IMR-90 (cell line): ENCODE data around the gene FAM24B. TPM values are rescaled to one million over a fixed set of nuclear protein-coding genes. Genes with fewer than 3 reads are reported as not detected.
A peak's percentile ranks its signal among the peaks of the same experiment; 100 is the strongest.

Experiments
- ATAC-seq: fragments of 200-7000 bp; cut with Tn5 transposase; 2 replicates; pipeline ENCODE4 v1.9.1; 2020; ENCODE audit warnings: low read depth, mild to moderate bottlenecking, moderate library complexity
- BruUV-seq: library from RNA; stranded (reverse); fragments of 400-500 nt; replicated peaks from 2 replicates; lab custom pipeline; 2021; lab: Mats Ljungman, UMichigan
- CTCF ChIA-PET: fragments of 300-600 bp; formaldehyde crosslinking; extraction: SDS; loops from one replicate; lab custom pipeline; 2021; ENCODE audit warnings: antibody characterized with exemption; lab: Yijun Ruan, JAX
- POLR2A ChIA-PET: fragments of 300-600 bp; sonication (Branson Sonifier 250); formaldehyde crosslinking; loops from one replicate; lab custom pipeline; 2022; ENCODE audit warnings: antibody characterized with exemption; ENCODE audit not compliant: unreplicated experiment; lab: Charles Lee
- DNase-seq: peaks from one replicate; pipeline ENCODE4 v3.0.0; 2013
- H2AFZ ChIP-seq: replicated peaks from 2 replicates; pipeline ENCODE3; 2013; ENCODE audit warnings: low read length, mild to moderate bottlenecking; ENCODE audit not compliant: poor library complexity
- H2AK5ac ChIP-seq: 2 replicates; pipeline ENCODE4 v1.6.1; 2013; ENCODE audit warnings: low read depth, low read length, inconsistent platforms
- H2AK9ac ChIP-seq: replicated peaks from 2 replicates; pipeline ENCODE3; 2013; ENCODE audit warnings: mild to moderate bottlenecking, low read depth, low read length, moderate library complexity; ENCODE audit not compliant: poor library complexity
- H2BK120ac ChIP-seq: 2 replicates; pipeline ENCODE4 v1.6.1; 2013; ENCODE audit warnings: low read depth, low read length, inconsistent platforms
- H2BK15ac ChIP-seq: 3 replicates; pipeline ENCODE4 v1.6.1; 2013; ENCODE audit warnings: low read depth, low read length, inconsistent platforms
- H2BK20ac ChIP-seq: 2 replicates; pipeline ENCODE4 v1.6.1; 2013; ENCODE audit warnings: low read depth, mild to moderate bottlenecking, inconsistent platforms, low read length, moderate library complexity
- H2BK5ac ChIP-seq: 2 replicates; pipeline ENCODE4 v1.6.1; 2013; ENCODE audit warnings: mild to moderate bottlenecking, low read depth, low read length, inconsistent platforms; ENCODE audit not compliant: poor library complexity, severe bottlenecking
- H3K14ac ChIP-seq: replicated peaks from 2 replicates; pipeline ENCODE4 v1.6.1; 2013; ENCODE audit warnings: low read depth, low read length, inconsistent platforms
- H3K18ac ChIP-seq: 2 replicates; pipeline ENCODE4 v1.6.1; 2013; ENCODE audit warnings: low read depth, low read length, control low read depth
- H3K23ac ChIP-seq: 2 replicates; pipeline ENCODE4 v1.6.1; 2013; ENCODE audit warnings: low read depth, low read length, inconsistent platforms
- H3K27ac ChIP-seq: 2 replicates; pipeline ENCODE4 v1.5.1; 2013; ENCODE audit warnings: mild to moderate bottlenecking, control low read depth, low read length; ENCODE audit not compliant: insufficient read depth
- H3K27me3 ChIP-seq: 2 replicates; pipeline ENCODE4 v1.6.1; 2013; ENCODE audit warnings: low read length; ENCODE audit not compliant: control insufficient read depth, insufficient read depth
- H3K36me3 ChIP-seq: 2 replicates; pipeline ENCODE4 v1.6.1; 2013; ENCODE audit warnings: low read length, mixed read lengths; ENCODE audit not compliant: control insufficient read depth, insufficient read depth
- H3K4ac ChIP-seq: 2 replicates; pipeline ENCODE4 v1.6.1; 2013; ENCODE audit warnings: low read depth, low read length, inconsistent platforms
- H3K4me1 ChIP-seq: 2 replicates; pipeline ENCODE4 v1.6.1; 2013; ENCODE audit warnings: low read length, mixed read lengths; ENCODE audit not compliant: control insufficient read depth, insufficient read depth
- H3K4me2 ChIP-seq: 2 replicates; pipeline ENCODE4 v1.6.1; 2013; ENCODE audit warnings: low read depth, mild to moderate bottlenecking, control low read depth, low read length, moderate library complexity
- H3K4me3 ChIP-seq: 2 replicates; pipeline ENCODE4 v1.5.1; 2013; ENCODE audit warnings: low read depth, mild to moderate bottlenecking, control low read depth, low read length, moderate library complexity; ENCODE audit not compliant: insufficient read depth
- H3K56ac ChIP-seq: 2 replicates; pipeline ENCODE4 v1.6.1; 2013; ENCODE audit warnings: low read length, inconsistent platforms; ENCODE audit not compliant: insufficient read depth; ENCODE audit errors: extremely low read depth
- H3K79me1 ChIP-seq, 2 experiments: 2 replicates each; pipeline ENCODE4 v1.6.1; 2013; ENCODE audit warnings: low read length in 2 of 2, inconsistent platforms in 1 of 2, low read depth in 1 of 2
- H3K9ac ChIP-seq: 2 replicates; pipeline ENCODE4 v1.6.1; 2013; ENCODE audit warnings: low read depth, low read length, control low read depth
- H3K9me1 ChIP-seq: 2 replicates; pipeline ENCODE4 v1.6.1; 2013; ENCODE audit warnings: low read length, inconsistent platforms; ENCODE audit not compliant: insufficient read depth
- H3K9me3 ChIP-seq: 2 replicates; pipeline ENCODE4 v1.6.1; 2013; ENCODE audit warnings: low read length; ENCODE audit not compliant: control insufficient read depth, insufficient read depth
- H4K20me1 ChIP-seq: 2 replicates; pipeline ENCODE4 v1.6.1; 2013; ENCODE audit warnings: low read length, inconsistent platforms; ENCODE audit not compliant: insufficient read depth
- H4K5ac ChIP-seq: 2 replicates; pipeline ENCODE4 v1.6.1; 2013; ENCODE audit warnings: mild to moderate bottlenecking, low read depth, low read length, control low read depth
- H4K8ac ChIP-seq, 2 experiments: 2 replicates each; pipeline ENCODE4 v1.6.1; 2013; ENCODE audit warnings: low read depth in 2 of 2, low read length in 2 of 2, control low read depth in 1 of 2, inconsistent platforms in 1 of 2
- H4K91ac ChIP-seq: 2 replicates; pipeline ENCODE4 v1.6.1; 2013; ENCODE audit warnings: low read depth, low read length, inconsistent platforms; ENCODE audit not compliant: insufficient read depth
- FOS ChIP-seq: fragments of 150-350 bp; IDR thresholded peaks from 2 replicates; pipeline ENCODE4 v1.6.1; 2016; ENCODE audit warnings: low read depth, low read length
- RAD21 ChIP-seq: IDR thresholded peaks from 2 replicates; pipeline ENCODE4 v1.6.1; 2012; ENCODE audit warnings: low read length, improper control_type of control experiment
- SMC3 ChIP-seq: fragments of 150-350 bp; IDR thresholded peaks from 2 replicates; pipeline ENCODE4 v1.6.1; 2016; ENCODE audit warnings: low read depth, mild to moderate bottlenecking, antibody characterized with exemption, low read length, moderate library complexity
- WGBS, 2 experiments: methylation state at CpG; one replicate each; pipeline versions ENCODE4 v1.1.5 to v1.1.7; 2013; ENCODE audit warnings: missing lambda C conversion rate in 2 of 2; ENCODE audit not compliant: insufficient read length in 1 of 2; ENCODE audit errors: extremely low coverage in 2 of 2; 5-methylcytosine and 5-hydroxymethylcytosine counted together
- dilution Hi-C: fragments of 300-500 bp; cut with HindIII; formaldehyde crosslinking; loops from one replicate; pipeline ENCODE4 v1.14.3; 2018; ENCODE audit warnings: low sequenced_read_pairs; ENCODE audit not compliant: unreplicated experiment
- in situ Hi-C: fragments of 300-500 bp; cut with MboI; formaldehyde crosslinking; loops from 3 replicates; pipeline ENCODE4 v1.14.3; 2019; ENCODE audit warnings: low sequenced_read_pairs, inconsistent platforms, mixed read lengths
- intact Hi-C: fragments of 100-400 bp; cut with micrococcal nuclease; formaldehyde crosslinking; loops from 2 replicates; pipeline ENCODE4 v1.10.0; 2022
- polyA plus RNA-seq, 3 experiments: library from polyadenylated mRNA; depleted of rRNA; stranded (reverse); fragments of >200 nt; gene quantifications; 2 replicates each; pipeline ENCODE4 v1.2.3, GENCODE V29; 2012; ENCODE audit warnings: low replicate concordance in 1 of 3
- total RNA-seq: library from RNA; depleted of rRNA; stranded (reverse); fragments of >200 nt; gene quantifications from 2 replicates; pipeline ENCODE4 v1.2.3, GENCODE V29; 2012

Gene FAM24B
- total and polyA plus RNA-seq, 2 of the 4 experiments (the other 2 are of a cell fraction): 1.6 to 4.3 TPM

GRCh38 chr10:122861711-122862161 is 17.6 kb downstream of the FAM24B start:
- Histone ChIP-seq H3K18ac (peak overlapping the region; percentile 73), H2AK5ac (peak overlapping the region; percentile 94), H3K14ac (peak overlapping the region; percentile 97), H2AK9ac (peak overlapping the region; percentile 74), H2BK120ac (peak overlapping the region; percentile 100), H2BK15ac (peak overlapping the region; percentile 81; the same call in 2 of the 3 replicates), H3K27ac (peak overlapping the region; percentile 81), H3K9me3 (no peaks in the 10 kb centered on the region), H3K4me2 (peak overlapping the region; percentile 17), H3K36me3 (no peaks in the 10 kb centered on the region), H4K5ac (peak overlapping the region; percentile 43), H3K9me1 (peaks cover 8% of the 10 kb centered on the region), H3K23ac (peak overlapping the region; percentile 98), H3K4ac (peak overlapping the region; percentile 100), H4K20me1 (no peaks in the 10 kb centered on the region), H2BK5ac (peak overlapping the region; percentile 100), H3K9ac (no peak overlapping the region; the same call in 1 of the 2 replicates), H4K8ac (peak overlapping the region; percentile 45 to 92; a peak in 3 of 4 replicates), H3K27me3 (no peaks in the 10 kb centered on the region), H2AFZ (peak overlapping the region; percentile 81), H3K4me1 (peaks cover 15% of the 10 kb centered on the region), H2BK20ac (peak overlapping the region; percentile 99), H3K79me1 (peaks cover 15 to 30% of the 10 kb centered on the region in 2 experiments), H3K4me3 (no peak overlapping the region), H4K91ac (peak overlapping the region; percentile 93), H3K56ac (peak overlapping the region; percentile 48; the same call in 1 of the 2 replicates)
- TF ChIP-seq FOS (peak; percentile 11; the same call in 1 of the 2 replicates), RAD21 (no peak), SMC3 (no peak)
- 0% methylated on average over 1 of the region's 1 CpG; no CpG with 5 or more reads in 1 of the 2 experiments for WGBS, 2 experiments
- CTCF ChIA-PET: no interaction called here
- no TSS peak for BruUV-seq
- dilution Hi-C loops (no loop called here), intact Hi-C loops (loop anchor here (2.0 to 5.0 kb wide), 2 partner anchors 17 to 76 kb away; partner anchors contain the start of gene FAM24B), in situ Hi-C loops (loop anchor here (25.0 kb wide), 2 partner anchors 301 to 699 kb away; partner anchors contain the start of gene BUB3)
- POLR2A ChIA-PET: no interaction called here
- DNase-seq: peak; percentile 77
- peak; percentile 74 for ATAC-seq
